Measurements from ENCODE around the gene CACNA1B.

The CACNA1B gene

DNA sequence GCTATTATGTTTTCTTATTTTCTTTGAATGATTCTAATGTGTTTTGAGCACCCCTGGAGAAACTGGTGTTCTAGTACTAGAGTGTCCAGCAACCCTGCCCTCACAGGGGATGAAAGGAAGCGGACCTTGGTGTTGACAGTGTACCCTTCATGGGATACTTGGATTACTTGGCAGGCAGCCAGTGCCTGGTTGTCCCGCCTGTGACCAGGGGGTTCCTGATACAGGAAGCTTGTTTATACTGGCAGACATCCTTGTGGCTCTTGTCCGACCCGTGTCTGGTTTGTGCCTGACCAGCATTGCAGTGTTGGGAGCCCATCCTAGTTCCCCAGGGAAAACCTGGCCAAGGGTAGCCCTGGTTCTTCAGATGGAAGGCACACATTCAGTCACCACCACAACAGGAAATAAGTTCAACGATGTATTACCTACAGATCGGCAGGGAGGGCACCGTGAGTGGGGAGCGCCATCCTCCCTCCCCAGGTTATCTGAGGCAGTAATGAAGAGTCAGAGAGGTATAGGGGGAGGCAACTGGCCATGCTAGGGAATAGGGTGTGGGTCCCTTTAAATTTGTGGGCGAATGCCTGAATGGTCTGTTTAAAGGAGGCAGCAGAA lies 47.3 kb downstream of the CACNA1B start:
- no peak for DNase-seq

GRCh38 chr9:137943655-137944054 lies 66.1 kb downstream of the CACNA1B start:
- DNase-seq: no peak

DNA sequence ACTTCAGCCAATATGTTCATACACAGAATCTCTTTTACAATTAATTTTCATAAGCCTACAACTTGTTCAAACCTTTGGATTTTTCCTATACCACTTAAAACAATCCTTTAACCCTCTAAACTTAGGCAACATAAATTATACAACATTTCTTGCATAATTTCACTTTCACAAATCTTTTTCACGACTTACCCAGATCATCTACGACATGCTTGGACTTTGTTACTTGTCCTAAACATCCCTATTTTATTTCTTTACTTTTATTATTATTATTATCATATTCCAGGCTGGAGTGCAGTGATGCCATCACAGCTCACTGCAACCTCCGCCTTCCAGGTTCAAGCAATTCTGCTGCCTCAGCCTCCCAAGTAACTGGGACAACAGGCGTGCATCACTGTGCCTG lies 68.0 kb downstream of the CACNA1B start:
- DNase-seq: no peak

DNA sequence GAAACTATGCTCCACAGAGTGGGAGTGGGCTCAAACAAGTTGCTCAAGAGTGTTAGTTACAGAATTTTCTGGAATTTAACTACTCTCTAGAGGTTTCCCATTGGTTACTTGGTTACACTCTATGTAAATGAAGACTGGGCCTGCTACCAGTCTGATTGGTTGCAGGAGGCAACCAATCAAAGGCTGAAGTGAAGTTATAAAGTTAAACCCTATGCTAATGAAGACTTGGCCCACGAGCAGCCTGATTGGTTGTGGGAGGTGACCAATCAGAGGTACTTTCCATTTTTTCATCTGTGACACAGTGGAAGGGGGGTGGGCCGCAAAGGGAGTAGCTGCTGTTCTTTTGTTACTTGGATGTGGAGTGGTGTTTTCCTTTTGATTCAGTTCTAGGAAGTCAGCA lies 69.4 kb downstream of the CACNA1B start:
- no peak for DNase-seq

DNA sequence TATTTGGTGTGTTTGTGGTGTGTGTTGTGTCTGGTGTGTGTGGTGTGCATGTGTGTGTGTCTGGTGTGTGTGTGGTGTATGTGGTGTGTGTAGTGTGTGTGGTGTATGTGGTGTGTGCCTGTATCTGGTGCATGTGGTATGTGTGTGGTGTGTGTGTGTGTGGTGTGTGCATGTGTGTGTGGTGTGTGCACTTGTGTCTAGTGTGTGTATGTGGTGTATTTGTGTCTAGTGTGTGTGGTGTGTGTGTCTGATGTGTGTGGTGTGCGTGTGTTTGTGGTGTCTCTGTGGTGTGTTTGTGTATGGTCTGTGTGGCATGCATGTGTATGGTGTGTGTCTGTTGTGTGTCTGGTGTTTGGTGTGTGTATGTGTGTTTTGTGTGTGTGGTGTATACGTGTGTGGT lies 71.1 kb downstream of the CACNA1B start:
- DNase-seq: no peak

DNA sequence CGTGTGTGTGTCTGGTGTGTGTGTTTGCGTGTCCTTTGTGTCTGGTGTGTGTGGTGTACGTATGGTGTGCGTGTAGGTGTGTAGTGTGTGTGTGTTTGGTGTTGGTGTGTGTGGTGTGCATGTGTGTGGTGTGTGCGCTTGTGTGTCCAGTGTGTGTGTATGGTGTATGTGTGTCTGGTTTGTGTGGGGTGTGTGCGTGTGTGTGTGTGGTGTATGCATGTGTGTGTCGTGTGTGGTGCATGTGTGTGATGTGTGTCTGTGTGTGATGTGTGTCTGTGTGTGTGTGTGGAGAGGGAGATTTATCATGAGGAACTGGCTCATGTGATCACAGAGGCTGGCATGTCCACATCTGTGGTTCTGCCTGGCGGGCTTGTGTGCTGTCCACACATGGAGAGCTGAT lies 71.7 kb downstream of the CACNA1B start:
- DNase-seq: no peak

- no peak for DNase-seq
Observed at GRCh38 chr9:137951107-137951506, 73.5 kb downstream of the CACNA1B start.

DNA sequence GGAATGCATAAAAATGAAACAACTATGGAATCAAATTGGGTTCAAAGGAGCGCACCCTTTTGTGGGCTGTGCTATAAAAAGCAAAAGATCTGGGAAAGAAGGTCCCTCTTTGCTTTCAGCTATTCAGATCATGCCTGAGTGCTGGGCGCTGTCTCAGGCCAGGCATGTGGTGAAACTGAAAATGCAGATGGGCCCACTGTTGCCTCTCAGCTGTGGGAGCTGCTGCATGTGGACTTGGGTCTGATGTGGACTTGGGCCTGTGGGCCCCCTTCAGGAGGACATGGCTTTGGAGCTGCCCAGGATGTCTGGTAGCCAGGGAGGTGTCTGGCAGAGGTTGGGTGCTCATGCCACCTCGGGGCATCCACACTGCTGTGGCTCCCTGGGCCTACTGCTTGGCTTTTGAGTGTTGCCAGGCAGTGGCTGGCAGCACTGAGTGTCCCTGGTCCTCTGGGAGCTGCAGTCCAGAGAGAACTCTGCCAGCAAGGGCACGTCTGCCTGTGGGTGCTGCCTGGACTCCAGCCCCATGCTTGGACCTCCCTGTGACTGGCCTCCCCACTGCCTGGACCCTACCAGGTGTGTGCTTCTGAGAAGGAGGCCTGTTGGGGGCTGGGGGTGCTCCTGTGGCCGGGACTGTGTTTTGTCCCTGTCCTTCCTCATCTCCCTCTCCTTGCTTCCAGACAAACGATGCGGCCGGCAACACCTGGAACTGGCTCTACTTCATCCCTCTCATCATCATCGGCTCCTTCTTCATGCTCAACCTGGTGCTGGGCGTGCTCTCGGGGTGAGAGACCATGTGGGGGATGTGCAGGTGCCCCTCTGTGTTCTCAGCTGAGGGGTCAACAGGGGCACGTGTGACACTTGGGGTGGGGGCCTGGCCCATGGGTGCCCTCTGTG lies 74.3 kb downstream of the CACNA1B start:
- no peak for DNase-seq

- no peak for DNase-seq
Observed at GRCh38 chr9:137952976-137953666, 75.5 kb downstream of the CACNA1B start.

DNA sequence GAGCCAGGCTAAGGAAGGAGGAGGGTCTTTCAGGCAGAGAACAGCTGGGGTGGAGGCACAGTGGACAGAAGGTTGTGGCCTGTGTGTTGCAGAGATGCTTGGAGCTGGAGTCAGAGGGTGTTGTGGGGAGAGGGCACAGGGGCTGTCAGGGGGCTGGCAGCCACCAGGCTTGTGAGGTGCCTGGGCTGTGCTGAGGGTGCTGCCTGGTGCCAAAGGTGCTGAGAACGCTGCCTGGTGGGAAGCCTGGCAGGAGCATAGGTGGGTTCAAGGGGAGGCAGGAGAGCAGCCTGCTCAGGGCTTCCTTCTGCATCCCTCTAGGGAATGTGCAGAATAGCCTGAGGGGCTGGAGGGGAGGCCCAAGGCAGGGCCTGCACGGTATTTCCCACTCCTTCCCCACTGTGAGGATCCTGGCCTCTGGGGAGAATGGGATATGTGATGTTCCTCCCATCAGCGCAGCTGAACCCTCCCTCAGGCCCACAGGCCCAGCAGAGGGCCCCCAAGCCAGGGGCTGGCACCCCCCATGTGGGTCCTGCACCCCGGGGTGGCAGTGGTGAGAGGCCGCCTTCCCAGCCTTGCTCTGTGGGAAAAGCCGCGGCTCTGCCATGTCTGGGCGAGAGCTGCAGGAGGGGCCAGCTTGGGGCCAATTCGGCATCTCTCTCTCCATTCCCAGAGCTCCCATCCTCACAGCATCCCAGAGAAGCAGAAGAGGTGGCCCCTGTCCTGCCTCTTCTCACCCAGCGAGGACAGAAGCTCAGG lies 76.3 kb downstream of the CACNA1B start:
- no peak for DNase-seq

- DNase-seq: no peak
Observed at GRCh38 chr9:137955224-137955570, 77.6 kb downstream of the CACNA1B start.

DNA sequence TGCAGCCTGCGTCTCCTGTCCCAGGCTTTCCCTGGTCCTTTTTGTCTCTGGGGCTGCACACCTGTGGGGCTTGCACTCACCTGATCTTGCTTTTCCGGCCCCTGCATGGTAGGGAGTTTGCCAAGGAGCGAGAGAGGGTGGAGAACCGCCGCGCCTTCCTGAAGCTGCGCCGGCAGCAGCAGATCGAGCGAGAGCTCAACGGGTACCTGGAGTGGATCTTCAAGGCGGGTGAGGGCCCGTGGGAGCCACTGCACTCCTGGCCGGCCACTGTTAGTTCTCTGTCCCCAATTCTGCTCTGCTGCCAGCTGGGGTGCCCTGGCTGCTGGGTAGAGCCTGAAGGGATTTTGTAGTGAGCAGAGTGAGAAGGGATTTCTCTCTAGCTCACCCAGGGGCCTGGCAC lies 78.0 kb downstream of the CACNA1B start:
- DNase-seq: no peak

DNA sequence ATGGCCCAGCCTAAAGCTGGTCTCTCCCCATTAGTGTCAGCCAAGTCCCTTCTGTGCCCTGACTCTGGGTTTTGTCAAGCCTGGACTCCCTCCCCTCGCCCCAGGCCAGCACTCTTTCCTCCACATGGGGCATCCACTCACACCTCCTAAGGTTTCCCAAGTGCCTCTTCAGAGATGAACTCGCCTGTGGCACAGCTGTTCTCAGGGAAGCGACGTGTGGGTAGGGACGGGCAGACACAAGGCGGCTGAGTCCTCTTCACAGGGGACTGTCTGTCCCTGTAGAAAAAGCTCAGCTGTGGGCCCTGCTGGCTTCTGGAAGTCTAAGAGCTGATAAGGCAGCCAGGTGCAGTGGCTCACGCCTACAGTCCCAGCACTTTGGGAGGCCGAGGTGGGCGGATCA lies 78.5 kb downstream of the CACNA1B start:
- DNase-seq: no peak

DNA sequence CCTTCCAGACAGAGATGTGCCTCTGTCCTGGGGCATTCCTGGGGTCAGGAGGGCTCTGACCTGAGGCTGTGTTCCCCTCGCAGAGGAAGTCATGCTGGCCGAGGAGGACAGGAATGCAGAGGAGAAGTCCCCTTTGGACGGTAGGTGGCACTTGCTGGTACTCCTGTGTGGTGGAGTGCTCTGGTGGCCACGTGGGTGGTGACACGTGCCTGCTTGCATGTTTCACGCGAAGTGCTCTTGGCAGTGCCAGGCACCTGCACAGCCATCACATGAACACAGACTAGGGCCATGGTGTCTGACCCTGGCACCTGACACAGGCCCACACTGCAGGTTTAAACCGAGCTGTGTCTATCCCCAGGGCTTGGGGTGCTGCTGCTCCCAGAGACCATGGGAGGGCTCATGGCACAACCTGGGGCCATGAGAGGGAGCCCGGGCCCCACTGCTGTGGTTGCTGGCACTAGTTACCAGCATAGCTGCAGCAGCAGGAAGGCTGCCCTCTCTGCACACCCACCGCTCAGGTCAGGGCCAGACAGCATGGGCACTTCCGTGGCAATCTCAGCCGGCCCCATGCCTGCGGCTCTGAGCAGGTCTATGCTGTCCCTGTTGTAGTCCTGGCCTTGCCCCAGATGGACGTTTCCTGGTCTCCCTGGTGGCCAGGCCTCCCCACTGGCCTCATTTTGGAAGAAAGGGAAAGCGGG lies 79.3 kb downstream of the CACNA1B start:
- DNase-seq: no peak

- no peak for DNase-seq
Observed at GRCh38 chr9:137959641-137960411, 82.2 kb downstream of the CACNA1B start.

GRCh38 chr9:137960496-137960895 lies 82.9 kb downstream of the CACNA1B start:
- DNase-seq: no peak

- no peak for DNase-seq
Observed at GRCh38 chr9:137963525-137963924, 85.9 kb downstream of the CACNA1B start.

DNA sequence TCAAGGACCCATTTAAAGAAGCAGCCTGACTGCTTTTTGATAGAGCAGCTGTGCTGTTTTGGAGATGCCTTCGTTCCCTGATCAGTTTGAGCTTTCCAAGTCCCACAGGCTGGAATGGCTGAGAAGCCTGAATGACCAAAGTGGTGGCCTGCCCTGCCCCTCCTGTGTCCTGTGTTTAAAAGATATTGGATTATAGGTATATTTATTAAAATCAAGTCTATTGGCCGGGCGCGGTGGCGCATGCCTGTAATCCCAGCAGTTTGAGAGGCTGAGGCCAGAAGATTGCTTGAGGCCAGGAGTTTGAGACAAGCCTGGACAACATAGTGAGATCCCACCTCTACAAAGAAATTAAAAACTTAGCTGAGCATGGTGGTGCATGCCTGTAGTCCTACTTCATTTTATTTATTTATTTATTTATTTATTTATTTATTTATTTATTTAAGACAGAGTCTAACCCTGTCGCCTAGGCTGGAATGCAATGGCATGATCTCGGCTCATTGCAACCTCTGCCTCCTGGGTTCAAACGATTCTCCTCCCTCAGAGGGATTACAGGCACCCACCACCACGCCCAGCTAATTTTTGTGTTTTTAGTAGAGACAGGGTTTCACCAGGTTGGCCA lies 87.7 kb downstream of the CACNA1B start:
- no peak for DNase-seq

DNA sequence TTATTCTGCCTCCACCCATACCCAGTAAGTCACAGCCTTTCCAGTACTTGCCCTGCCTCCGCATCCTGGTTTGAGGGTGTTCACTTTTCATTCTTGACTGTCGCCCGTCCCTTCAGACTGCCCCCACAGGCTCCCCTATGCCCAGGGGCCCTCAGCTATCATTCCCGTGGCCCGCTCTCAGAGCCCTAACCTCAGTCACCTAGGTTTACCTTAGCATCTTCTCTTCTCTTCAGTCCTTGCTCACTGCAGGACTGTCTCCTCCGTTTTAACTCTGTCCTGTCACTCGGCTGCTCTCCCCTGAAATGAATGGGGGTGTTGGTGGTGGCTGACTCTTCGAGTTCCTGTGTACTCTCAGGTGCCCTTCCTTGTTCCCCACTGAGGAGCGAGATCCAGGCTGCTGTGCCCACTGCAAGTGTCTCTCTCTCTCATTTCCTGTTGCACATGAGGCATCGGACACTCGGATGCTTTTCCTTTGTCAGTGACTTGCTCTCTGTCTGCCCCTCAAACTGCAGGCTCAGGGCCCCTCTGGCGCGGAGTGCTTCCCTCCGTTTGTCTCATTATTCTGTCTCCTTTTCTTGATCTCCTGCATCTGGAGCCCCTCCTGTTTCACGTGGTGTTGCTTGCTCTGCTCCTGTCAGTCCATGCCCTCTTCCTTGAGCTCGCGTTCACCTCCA lies 89.8 kb downstream of the CACNA1B start:
- DNase-seq: no peak

DNA sequence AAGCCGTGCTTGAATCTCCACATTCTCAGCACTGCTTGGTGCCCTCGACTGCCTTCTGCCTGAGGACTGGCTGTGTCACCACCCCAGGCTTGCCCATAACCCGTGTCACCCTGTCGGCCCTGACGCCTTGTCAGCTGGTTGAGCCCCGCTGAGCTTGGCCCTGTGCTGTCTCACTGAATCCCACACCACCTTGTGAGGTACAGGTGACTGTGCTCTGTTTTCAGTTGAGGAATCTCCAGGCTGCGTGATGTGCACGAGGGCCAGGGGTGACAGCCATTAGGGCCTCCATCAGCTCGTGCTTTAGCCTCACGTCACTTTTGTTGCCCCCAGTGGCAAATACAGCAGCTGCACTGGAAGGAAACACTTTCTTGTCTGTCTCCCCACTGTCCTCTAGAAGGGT lies 90.7 kb downstream of the CACNA1B start:
- DNase-seq: no peak

GRCh38 chr9:137969008-137969407 lies 91.4 kb downstream of the CACNA1B start:
- no peak for DNase-seq

All from inflammatory macrophage (primary cell).